ENCODE data around the gene IL10RA. TPM values are rescaled to one million over a fixed set of nuclear protein-coding genes. Genes with fewer than 3 reads are reported as not detected.

IL10RA gene
- total RNA-seq = not detected in 2 replicates

DNA sequence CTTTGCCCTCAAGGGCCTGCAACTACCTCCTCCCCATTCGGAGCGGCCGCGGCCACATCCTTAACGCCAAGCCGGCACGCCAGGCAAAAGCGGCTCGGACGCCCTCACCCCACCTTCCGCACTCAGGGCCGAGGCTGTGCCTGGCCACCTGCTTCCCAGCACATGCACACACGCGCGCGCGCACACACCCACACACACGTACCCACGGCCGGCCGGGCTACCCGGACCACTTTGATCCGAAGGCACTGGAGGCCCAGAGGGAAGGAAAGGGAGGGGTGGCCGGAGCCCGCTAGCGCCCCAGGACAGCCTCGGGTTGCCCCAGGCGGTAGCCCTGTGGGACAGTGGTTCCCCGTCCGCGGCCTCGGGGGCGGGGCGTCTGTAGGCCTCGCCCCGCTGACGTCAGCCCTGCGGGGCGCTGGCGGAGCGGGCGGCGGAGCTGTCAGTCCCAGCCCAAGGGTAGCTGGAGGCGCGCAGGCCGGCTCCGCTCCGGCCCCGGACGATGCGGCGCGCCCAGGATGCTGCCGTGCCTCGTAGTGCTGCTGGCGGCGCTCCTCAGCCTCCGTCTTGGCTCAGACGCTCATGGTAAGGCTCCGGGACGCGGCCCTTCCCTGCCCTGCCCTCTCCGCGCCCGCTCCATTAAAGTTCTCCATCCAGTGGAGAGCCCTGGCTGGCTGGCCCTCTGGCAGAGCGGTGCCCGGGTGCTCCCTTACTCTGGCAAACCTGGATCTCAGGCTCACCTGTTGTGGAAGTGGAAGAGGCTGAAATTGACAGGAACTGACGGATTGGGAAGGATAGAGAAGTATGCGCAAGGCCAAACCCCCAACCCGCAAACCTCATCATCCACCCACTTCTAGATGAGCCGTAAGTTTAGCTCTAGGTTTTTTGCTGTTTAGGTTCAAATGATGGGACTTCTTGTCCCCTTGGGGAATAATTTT is at the start of gene IL10RA:
Gene IL10RA, plus strand, starts transcription at position 442 of the 935 bp plus-strand sequence. Its CDS starts 74 bp downstream, at position 516.

Other genes starting within 250 kb of the IL10RA start
- not detected in 2 replicates for gene DSCAML1, start 189.2 kb upstream of the IL10RA start, total RNA-seq
- gene FXYD2, start 161.7 kb upstream of the IL10RA start, total RNA-seq = not detected in 2 replicates
- gene FXYD6, start 109.7 kb upstream of the IL10RA start, total RNA-seq = 0.39 TPM in 1 of 2 replicates, not detected in the other
- 0.79 and 1.3 TPM in 2 replicates for gene TMPRSS13, start 57.0 kb upstream of the IL10RA start, total RNA-seq
- under 0.01 TPM in 1 of 2 replicates, not detected in the other for gene TMPRSS4, start 90.7 kb downstream of the IL10RA start, total RNA-seq
- gene SMIM35, start 100.6 kb downstream of the IL10RA start, total RNA-seq = not detected in 2 replicates
- gene SCN4B, start 166.4 kb downstream of the IL10RA start, total RNA-seq = 0.39 and 0.43 TPM in 2 replicates
- not detected in 2 replicates for gene SCN2B, start 190.2 kb downstream of the IL10RA start, total RNA-seq
- gene JAML, start 238.6 kb downstream of the IL10RA start, total RNA-seq = under 0.01 TPM in 1 of 2 replicates, not detected in the other